Neuronal stem cell (in vitro differentiated cells): ENCODE data around the gene S1PR1.

Experiments used
- DNase-seq: peaks from one replicate; pipeline ENCODE4 v3.0.0-alpha.2; 2013; ENCODE audit warnings: low spot score
- H2AFZ ChIP-seq: one replicate; pipeline ENCODE4 v1.6.1; 2013; ENCODE audit warnings: mild to moderate bottlenecking, low read length, inconsistent platforms
- H2AK5ac ChIP-seq: 2 replicates; pipeline ENCODE4 v1.6.1; 2013; ENCODE audit warnings: low read depth, mild to moderate bottlenecking, inconsistent platforms, low read length, moderate library complexity, mixed read lengths
- H2BK120ac ChIP-seq: 2 replicates; pipeline ENCODE4 v1.6.1; 2013; ENCODE audit warnings: low read depth, mild to moderate bottlenecking, inconsistent platforms, low read length, moderate library complexity, mixed read lengths
- H2BK12ac ChIP-seq: one replicate; pipeline ENCODE4 v1.6.1; 2013; ENCODE audit warnings: low read length, inconsistent platforms
- H2BK15ac ChIP-seq: 2 replicates; pipeline ENCODE4 v1.6.1; 2013; ENCODE audit warnings: mild to moderate bottlenecking, low read length, inconsistent platforms, mixed read lengths
- H2BK5ac ChIP-seq: one replicate; pipeline ENCODE4 v1.6.1; 2013; ENCODE audit warnings: inconsistent platforms, mild to moderate bottlenecking, low read length, moderate library complexity
- H3K14ac ChIP-seq: one replicate; pipeline ENCODE4 v1.6.1; 2013; ENCODE audit warnings: low read length, inconsistent platforms
- H3K18ac ChIP-seq: 2 replicates; pipeline ENCODE4 v1.6.1; 2013; ENCODE audit warnings: low read length, inconsistent platforms
- H3K23ac ChIP-seq: 2 replicates; pipeline ENCODE4 v1.6.1; 2013; ENCODE audit warnings: low read depth, mild to moderate bottlenecking, mixed read lengths, low read length, inconsistent platforms; ENCODE audit not compliant: poor library complexity
- H3K27ac ChIP-seq: replicated peaks from 3 replicates; pipeline ENCODE4 v1.5.1; 2013; ENCODE audit warnings: low read length, inconsistent platforms
- H3K27me3 ChIP-seq, 3 experiments: 2 replicates each; pipeline ENCODE4 v1.6.1; 2013; ENCODE audit warnings: low read length in 3 of 3, mild to moderate bottlenecking in 2 of 3, inconsistent platforms in 1 of 3, low read depth in 1 of 3, mixed read lengths in 1 of 3, moderate library complexity in 1 of 3; ENCODE audit not compliant: control insufficient read depth in 3 of 3, insufficient read depth in 3 of 3
- H3K36me3 ChIP-seq, 2 donors: replicated peaks in 1 of 2; 2 replicates each; pipeline ENCODE4 v1.6.1; 2013; ENCODE audit warnings: low read length in 2 of 2; ENCODE audit not compliant: control insufficient read depth in 2 of 2, insufficient read depth in 2 of 2
- H3K4ac ChIP-seq: 2 replicates; pipeline ENCODE4 v1.6.1; 2013; ENCODE audit warnings: inconsistent platforms, mild to moderate bottlenecking, low read length, moderate library complexity
- H3K4me1 ChIP-seq, 2 donors: 1 replicate in 1 of 2; 2 replicates in 1 of 2; pipeline ENCODE4 v1.6.1; 2013; ENCODE audit warnings: low read length in 2 of 2, low read depth in 1 of 2; ENCODE audit not compliant: control insufficient read depth in 2 of 2, insufficient read depth in 1 of 2
- H3K4me2 ChIP-seq: one replicate; pipeline ENCODE4 v1.6.1; 2013; ENCODE audit warnings: mild to moderate bottlenecking, low read length, inconsistent platforms; ENCODE audit not compliant: insufficient read depth, poor library complexity, severe bottlenecking
- H3K4me3 ChIP-seq, 2 donors: 2 replicates each; pipeline ENCODE4 v1.5.1; 2013; ENCODE audit warnings: low read length in 2 of 2, mild to moderate bottlenecking in 2 of 2, inconsistent platforms in 1 of 2, moderate library complexity in 1 of 2
- H3K79me1 ChIP-seq: one replicate; pipeline ENCODE4 v1.6.1; 2013; ENCODE audit warnings: low read depth, mild to moderate bottlenecking, inconsistent platforms, low read length, moderate library complexity
- H3K9ac ChIP-seq: one replicate; pipeline ENCODE4 v1.6.1; 2013; ENCODE audit warnings: mild to moderate bottlenecking, low read depth, low read length, inconsistent platforms; ENCODE audit not compliant: poor library complexity
- H3K9me3 ChIP-seq, 2 donors: replicated peaks in 1 of 2; 2 replicates each; pipeline versions ENCODE3 to v1.6.1; 2013; ENCODE audit warnings: low read length in 2 of 2, mild to moderate bottlenecking in 2 of 2, inconsistent platforms in 1 of 2, low read depth in 1 of 2, mixed read lengths in 1 of 2, moderate library complexity in 1 of 2; ENCODE audit not compliant: control insufficient read depth in 2 of 2, insufficient read depth in 1 of 2
- H4K8ac ChIP-seq: one replicate; pipeline ENCODE4 v1.6.1; 2013; ENCODE audit warnings: low read depth, mild to moderate bottlenecking, inconsistent platforms, low read length, moderate library complexity
- H4K91ac ChIP-seq: one replicate; pipeline ENCODE4 v1.6.1; 2013; ENCODE audit warnings: low read length, low read depth, mild to moderate bottlenecking, inconsistent platforms; ENCODE audit not compliant: poor library complexity
- WGBS, 2 donors: extraction: QIAGEN DNeasy Blood & Tissue Kit; methylation state at CpG; one replicate each; pipeline ENCODE4 v1.1.7; 2013; ENCODE audit warnings: missing lambda C conversion rate in 2 of 2, mixed read lengths in 1 of 2; ENCODE audit not compliant: insufficient read length in 2 of 2, insufficient replicate concordance in 1 of 2; ENCODE audit errors: extremely low coverage in 2 of 2; 5-methylcytosine and 5-hydroxymethylcytosine counted together

Gene S1PR1

DNA sequence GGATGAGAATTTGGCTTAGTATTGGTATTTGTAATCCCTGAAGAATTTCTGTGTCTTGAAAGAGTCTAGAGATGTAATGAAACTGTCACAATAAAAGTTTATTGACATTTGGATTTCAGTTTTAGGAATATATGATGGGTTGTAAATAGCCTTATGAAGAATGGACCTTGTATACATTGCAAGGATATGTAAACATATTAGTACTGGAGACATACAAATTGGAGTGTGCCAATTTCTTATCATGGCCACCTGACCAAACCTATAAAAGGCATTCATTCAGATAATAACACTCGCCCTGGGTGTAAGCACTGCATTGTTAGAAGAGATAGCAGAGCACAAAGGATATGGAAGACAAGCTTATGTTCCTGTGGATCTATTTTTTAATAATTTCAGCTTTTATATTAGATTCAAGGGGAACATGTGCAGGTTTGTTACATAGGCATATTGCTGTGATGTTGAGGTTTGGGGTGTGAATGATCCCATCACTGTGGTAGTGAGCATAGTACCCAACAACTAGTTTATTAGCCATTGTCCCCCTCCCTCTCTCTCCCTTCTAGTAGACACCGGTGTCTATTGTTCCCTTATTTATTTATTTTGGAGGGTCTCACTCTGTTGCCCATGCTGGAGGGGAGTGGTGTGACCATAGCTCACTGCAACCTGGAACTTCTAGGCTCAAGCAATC lies 8.6 kb downstream of the S1PR1 start:
- Histone ChIP-seq H3K18ac (no peak overlapping the region), H4K91ac (no peak overlapping the region), H3K4me3 (no peak overlapping the region), H3K4me2 (no peak overlapping the region), H2BK15ac (no peak overlapping the region), H3K36me3 (peaks cover 2 to 38% of the 10 kb centered on the region in 2 donors), H2AK5ac (no peak overlapping the region), H4K8ac (no peak overlapping the region), H3K79me1 (no peaks in the 10 kb centered on the region), H3K14ac (no peak overlapping the region), H2BK12ac (no peak overlapping the region), H3K23ac (no peak overlapping the region), H3K9me3 (no peaks in the 10 kb centered on the region), H2BK5ac (no peak overlapping the region), H3K27ac (no peak overlapping the region), H3K9ac (no peak overlapping the region), H3K4ac (no peak overlapping the region), H3K4me1 (peaks cover 0 to 1% of the 10 kb centered on the region in 2 donors), H2AFZ (no peak overlapping the region), H2BK120ac (no peak overlapping the region), H3K27me3 (no peaks in the 10 kb centered on the region)
- no peak for DNase-seq
- no CpG with 5 or more reads among the region's 2 CpGs for WGBS, 2 donors

DNA sequence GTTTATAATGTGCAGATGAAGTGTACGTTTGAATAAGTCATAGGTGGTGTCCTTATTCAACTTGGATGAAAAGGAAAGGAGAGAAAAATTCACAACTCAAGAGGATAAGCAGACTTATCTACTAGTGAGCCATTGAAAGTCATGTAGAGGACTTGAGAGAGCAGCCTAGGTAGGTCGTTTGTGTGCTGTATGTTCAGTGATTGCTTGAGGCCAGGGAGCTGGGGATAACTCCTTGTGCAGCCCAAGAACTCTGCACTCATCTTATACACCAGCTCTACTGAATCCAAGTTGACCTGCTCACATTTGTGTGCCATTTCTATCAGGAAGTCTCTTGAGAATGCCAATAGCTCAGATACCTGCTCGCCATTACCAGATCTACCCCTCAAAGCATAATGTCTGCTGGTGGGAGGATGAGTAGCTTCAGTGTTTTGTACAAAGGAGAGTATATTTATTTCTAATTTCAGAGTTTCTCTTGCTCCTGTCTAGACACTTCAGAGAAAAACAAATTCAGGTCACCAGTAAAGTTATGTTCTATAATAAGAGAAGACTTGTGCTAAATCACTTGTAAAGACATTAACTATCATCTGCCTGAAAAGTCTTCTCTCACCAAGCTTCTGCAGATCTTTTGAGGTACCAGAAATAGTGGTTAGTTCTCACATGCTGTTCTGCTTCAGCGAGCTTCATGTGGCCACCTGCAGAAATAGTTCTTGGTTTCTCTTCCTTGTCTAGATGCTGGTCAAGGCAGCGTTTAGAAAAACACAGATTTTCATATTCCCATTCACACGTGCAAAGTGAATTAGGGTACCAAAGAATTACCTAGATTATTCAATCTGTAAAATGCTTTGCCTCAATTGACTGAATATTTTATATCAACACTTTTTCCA lies 10.8 kb downstream of the S1PR1 start:
- H2BK15ac ChIP-seq: peak overlapping the region; percentile 30
- H3K4me1 ChIP-seq: peaks cover 0 to 3% of the 10 kb centered on the region in 2 donors
- no peak overlapping the region for H2BK12ac ChIP-seq
- no peak for DNase-seq
- H3K27me3 ChIP-seq: no peaks in the 10 kb centered on the region
- WGBS, 2 donors: no CpG with 5 or more reads among the region's 6 CpGs
- no peak overlapping the region for H4K8ac ChIP-seq
- H2BK120ac ChIP-seq: no peak overlapping the region
- H3K36me3 ChIP-seq: peaks cover 0 to 15% of the 10 kb centered on the region in 2 donors
- H3K4ac ChIP-seq: no peak overlapping the region
- H3K9ac ChIP-seq: no peak overlapping the region
- H4K91ac ChIP-seq: no peak overlapping the region
- no peak overlapping the region for H2AFZ ChIP-seq
- no peak overlapping the region for H3K14ac ChIP-seq
- no peak overlapping the region for H2AK5ac ChIP-seq
- no peaks in the 10 kb centered on the region for H3K79me1 ChIP-seq
- no peaks in the 10 kb centered on the region for H3K9me3 ChIP-seq
- H3K27ac ChIP-seq: no peak overlapping the region
- no peak overlapping the region for H3K23ac ChIP-seq
- no peak overlapping the region for H3K18ac ChIP-seq
- H2BK5ac ChIP-seq: no peak overlapping the region
- H3K4me2 ChIP-seq: no peak overlapping the region
- H3K4me3 ChIP-seq: no peak overlapping the region

DNA sequence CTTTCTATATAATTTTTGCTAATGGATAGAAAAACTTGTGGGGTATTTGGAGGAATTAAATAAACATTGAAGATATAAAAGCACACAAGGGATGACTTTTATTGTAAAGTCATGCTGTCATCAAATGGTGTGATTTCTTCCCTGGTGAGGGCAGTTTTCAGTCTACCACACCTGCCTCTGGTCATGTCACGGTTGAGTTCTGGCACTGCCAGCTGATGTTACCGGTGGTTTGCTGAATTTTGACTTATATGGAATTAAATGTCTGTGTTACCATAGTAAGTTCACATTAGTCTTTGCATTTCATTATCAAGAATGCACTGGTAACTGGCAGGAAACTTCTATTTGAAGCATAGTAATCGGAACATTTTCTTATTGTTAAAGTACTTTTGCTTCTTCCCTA lies 13.4 kb downstream of the S1PR1 start:
- no peak for DNase-seq

DNA sequence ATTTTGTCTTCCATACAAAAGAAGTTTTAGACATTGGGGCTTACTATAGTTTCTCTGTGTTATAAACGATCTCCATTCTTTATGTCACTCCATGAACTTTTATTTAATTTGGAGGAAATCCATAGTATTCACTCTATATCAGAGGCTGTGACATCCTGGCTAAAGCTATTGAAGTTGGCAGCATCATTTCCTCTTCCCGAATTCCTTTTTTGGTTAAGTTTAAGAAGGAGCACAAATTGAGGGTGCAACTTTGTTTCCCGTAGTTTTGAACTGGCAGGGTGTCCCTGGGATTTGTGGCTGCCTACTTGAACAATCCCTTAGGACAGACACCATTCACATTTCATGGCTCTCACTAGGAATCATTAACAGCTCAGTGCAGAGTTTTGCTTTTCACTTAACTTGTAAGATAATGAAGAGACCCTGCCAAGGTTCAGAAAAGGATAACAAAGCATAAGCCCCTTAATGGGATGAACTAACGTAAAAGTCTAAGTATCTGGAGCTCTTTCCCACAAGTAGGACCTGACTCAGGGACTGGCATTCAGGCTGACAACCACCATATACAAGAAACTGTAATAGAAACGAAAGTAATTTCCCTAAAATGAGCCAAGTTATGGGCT lies 13.9 kb downstream of the S1PR1 start:
- no CpG with 5 or more reads among the region's 5 CpGs for WGBS, 2 donors
- Histone ChIP-seq H2AFZ (no peak overlapping the region), H2BK5ac (no peak overlapping the region), H3K4me1 (peaks cover 0 to 3% of the 10 kb centered on the region in 2 donors), H2BK120ac (no peak overlapping the region), H2BK12ac (no peak overlapping the region), H4K91ac (no peak overlapping the region), H3K4ac (no peak overlapping the region), H3K79me1 (no peaks in the 10 kb centered on the region), H3K18ac (no peak overlapping the region), H2AK5ac (no peak overlapping the region), H3K9me3 (no peaks in the 10 kb centered on the region), H4K8ac (no peak overlapping the region), H3K9ac (no peak overlapping the region), H3K23ac (no peak overlapping the region), H3K14ac (no peak overlapping the region), H2BK15ac (no peak overlapping the region), H3K4me2 (no peak overlapping the region), H3K27ac (peak overlapping the region; percentile 35), H3K36me3 (no peaks in the 10 kb centered on the region), H3K27me3 (no peaks in the 10 kb centered on the region), H3K4me3 (no peak overlapping the region)
- no peak for DNase-seq

More for the DNA sequence above, 13.4 kb downstream of the S1PR1 start:
- H2BK15ac ChIP-seq: no peak overlapping the region
- H3K27me3 ChIP-seq: no peaks in the 10 kb centered on the region
- H3K4me3 ChIP-seq: no peak overlapping the region
- no peak overlapping the region for H3K9ac ChIP-seq
- no peaks in the 10 kb centered on the region for H3K36me3 ChIP-seq
- no peak overlapping the region for H2BK12ac ChIP-seq
- H3K4me1 ChIP-seq: peaks cover 0 to 3% of the 10 kb centered on the region in 2 donors
- WGBS, 2 donors: no CpG with 5 or more reads among the region's 3 CpGs
- H3K14ac ChIP-seq: no peak overlapping the region
- H2BK5ac ChIP-seq: no peak overlapping the region
- H3K4me2 ChIP-seq: no peak overlapping the region
- no peak overlapping the region for H2BK120ac ChIP-seq
- H3K18ac ChIP-seq: no peak overlapping the region
- no peak overlapping the region for H3K27ac ChIP-seq
- no peaks in the 10 kb centered on the region for H3K9me3 ChIP-seq
- no peak overlapping the region for H3K4ac ChIP-seq
- no peak overlapping the region for H4K91ac ChIP-seq
- no peak overlapping the region for H3K23ac ChIP-seq
- H2AFZ ChIP-seq: no peak overlapping the region
- no peaks in the 10 kb centered on the region for H3K79me1 ChIP-seq
- no peak overlapping the region for H2AK5ac ChIP-seq
- no peak overlapping the region for H4K8ac ChIP-seq
